Thyroid gland (tissue), 4 donors: ENCODE data around the gene PHEX.
"Not testable (repeated sequence)": the region's sequence is repeated elsewhere in the genome, so short reads cannot be mapped to it uniquely, and the experiment has no call there.

Experiments used
- POLR2A ChIP-seq, 2 donors: fragments of 450-650 bp; IDR thresholded peaks; one replicate each; pipeline ENCODE4 v1.6.1; 2017; ENCODE audit warnings: antibody characterized with exemption in 2 of 2, mild to moderate bottlenecking in 2 of 2, moderate library complexity in 1 of 2
- TF ChIP-seq, protein P1 (sequence below), 6 experiments: fragments of 200-600 bp in 3 of 6; fragments of 450-650 bp in 3 of 6; sonication (generic) in 3 of 6; IDR thresholded peaks; one replicate each; pipeline ENCODE4 v1.5.1; 2016 to 2019; ENCODE audit warnings: antibody characterized with exemption in 6 of 6, mild to moderate bottlenecking in 2 of 6, inconsistent platforms in 1 of 6, moderate library complexity in 1 of 6

DNA sequence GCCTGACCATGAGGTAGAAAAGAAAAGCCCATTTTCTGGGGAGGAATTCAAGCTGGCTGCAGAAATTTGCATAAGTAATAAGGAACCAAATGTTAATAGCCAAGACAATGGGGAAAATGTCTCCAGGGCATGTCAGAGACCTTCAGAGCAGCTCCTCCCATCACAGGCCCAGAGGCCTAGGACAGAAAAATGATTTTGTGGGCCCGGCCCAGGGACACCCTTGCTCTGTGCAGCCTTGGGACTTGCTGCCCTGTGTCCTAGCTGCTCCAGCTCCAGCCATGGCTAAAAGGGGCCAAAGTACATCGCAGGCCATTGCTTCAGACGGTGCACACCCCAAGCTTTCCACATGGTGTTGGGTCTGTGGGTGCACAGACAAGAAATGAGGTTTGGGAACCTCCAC, 257.1 kb downstream of the PHEX start:
- TF ChIP-seq, protein P1, sequence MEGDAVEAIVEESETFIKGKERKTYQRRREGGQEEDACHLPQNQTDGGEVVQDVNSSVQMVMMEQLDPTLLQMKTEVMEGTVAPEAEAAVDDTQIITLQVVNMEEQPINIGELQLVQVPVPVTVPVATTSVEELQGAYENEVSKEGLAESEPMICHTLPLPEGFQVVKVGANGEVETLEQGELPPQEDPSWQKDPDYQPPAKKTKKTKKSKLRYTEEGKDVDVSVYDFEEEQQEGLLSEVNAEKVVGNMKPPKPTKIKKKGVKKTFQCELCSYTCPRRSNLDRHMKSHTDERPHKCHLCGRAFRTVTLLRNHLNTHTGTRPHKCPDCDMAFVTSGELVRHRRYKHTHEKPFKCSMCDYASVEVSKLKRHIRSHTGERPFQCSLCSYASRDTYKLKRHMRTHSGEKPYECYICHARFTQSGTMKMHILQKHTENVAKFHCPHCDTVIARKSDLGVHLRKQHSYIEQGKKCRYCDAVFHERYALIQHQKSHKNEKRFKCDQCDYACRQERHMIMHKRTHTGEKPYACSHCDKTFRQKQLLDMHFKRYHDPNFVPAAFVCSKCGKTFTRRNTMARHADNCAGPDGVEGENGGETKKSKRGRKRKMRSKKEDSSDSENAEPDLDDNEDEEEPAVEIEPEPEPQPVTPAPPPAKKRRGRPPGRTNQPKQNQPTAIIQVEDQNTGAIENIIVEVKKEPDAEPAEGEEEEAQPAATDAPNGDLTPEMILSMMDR (IDR thresholded peaks at IDR 0.05) = not testable (repeated sequence)
- not testable (repeated sequence) for TF ChIP-seq POLR2A (IDR thresholded peaks at IDR 0.05)
